ENCODE measurements around the gene TRDMT1.

The TRDMT1 gene

GRCh38 chr10:17109475-17110207 is 91.8 kb downstream of the TRDMT1 start:
- no peak for TF ChIP-seq CTCF (IDR thresholded peaks at IDR 0.05; ENCODE audit: borderline replicate concordance, insufficient read depth, low read depth, low read length)
- no peak overlapping the region for H3K4me3 ChIP-seq (ENCODE audit: low read depth, low read length)

GRCh38 chr10:17109046-17109445 is 92.4 kb downstream of the TRDMT1 start:
- TF ChIP-seq CTCF (IDR thresholded peaks at IDR 0.05; ENCODE audit: borderline replicate concordance, insufficient read depth, low read depth, low read length) = no peak
- no peak overlapping the region for H3K4me3 ChIP-seq (ENCODE audit: low read depth, low read length)

- H3K4me3 ChIP-seq (ENCODE audit: low read depth, low read length) = no peak overlapping the region
- TF ChIP-seq CTCF (IDR thresholded peaks at IDR 0.05; ENCODE audit: borderline replicate concordance, insufficient read depth, low read depth, low read length) = no peak
These were observed 94.5 kb downstream of the TRDMT1 start for GRCh38 chr10:17106991-17107390.

GRCh38 chr10:17101910-17102266 is 99.6 kb downstream of the TRDMT1 start:
- no peak overlapping the region for H3K4me3 ChIP-seq (ENCODE audit: low read depth, low read length)
- no peak for TF ChIP-seq CTCF (IDR thresholded peaks at IDR 0.05; ENCODE audit: borderline replicate concordance, insufficient read depth, low read depth, low read length)

- no peak for TF ChIP-seq CTCF (IDR thresholded peaks at IDR 0.05; ENCODE audit: borderline replicate concordance, insufficient read depth, low read depth, low read length)
These were observed 100.1 kb downstream of the TRDMT1 start for GRCh38 chr10:17101257-17101909.

GRCh38 chr10:17100586-17100985 is 100.9 kb downstream of the TRDMT1 start:
- TF ChIP-seq CTCF (IDR thresholded peaks at IDR 0.05; ENCODE audit: borderline replicate concordance, insufficient read depth, low read depth, low read length) = no peak
- H3K4me3 ChIP-seq (ENCODE audit: low read depth, low read length) = no peak overlapping the region

More at GRCh38 chr10:17101257-17101909, 100.1 kb downstream of the TRDMT1 start:
- no peak overlapping the region for H3K4me3 ChIP-seq (ENCODE audit: low read depth, low read length)

- no peak overlapping the region for H3K4me3 ChIP-seq (ENCODE audit: low read depth, low read length)
- no peak for TF ChIP-seq CTCF (IDR thresholded peaks at IDR 0.05; ENCODE audit: borderline replicate concordance, insufficient read depth, low read depth, low read length)
These were observed 103.5 kb downstream of the TRDMT1 start for GRCh38 chr10:17098012-17098411.

Measured in GM12875 (cell line).